Activated CD4-positive, CD25-positive, alpha-beta regulatory T cell treated with anti-CD3 and anti-CD28 coated beads, Interleukin-2, amount 50 U/mL, for 16 hours (primary cell): ENCODE results near the gene HUWE1.

Source experiments
- DNase-seq: peaks from one replicate; pipeline ENCODE4 v3.0.0-alpha.2; 2020; ENCODE audit warnings: low read depth, low spot score

The HUWE1 gene

DNA sequence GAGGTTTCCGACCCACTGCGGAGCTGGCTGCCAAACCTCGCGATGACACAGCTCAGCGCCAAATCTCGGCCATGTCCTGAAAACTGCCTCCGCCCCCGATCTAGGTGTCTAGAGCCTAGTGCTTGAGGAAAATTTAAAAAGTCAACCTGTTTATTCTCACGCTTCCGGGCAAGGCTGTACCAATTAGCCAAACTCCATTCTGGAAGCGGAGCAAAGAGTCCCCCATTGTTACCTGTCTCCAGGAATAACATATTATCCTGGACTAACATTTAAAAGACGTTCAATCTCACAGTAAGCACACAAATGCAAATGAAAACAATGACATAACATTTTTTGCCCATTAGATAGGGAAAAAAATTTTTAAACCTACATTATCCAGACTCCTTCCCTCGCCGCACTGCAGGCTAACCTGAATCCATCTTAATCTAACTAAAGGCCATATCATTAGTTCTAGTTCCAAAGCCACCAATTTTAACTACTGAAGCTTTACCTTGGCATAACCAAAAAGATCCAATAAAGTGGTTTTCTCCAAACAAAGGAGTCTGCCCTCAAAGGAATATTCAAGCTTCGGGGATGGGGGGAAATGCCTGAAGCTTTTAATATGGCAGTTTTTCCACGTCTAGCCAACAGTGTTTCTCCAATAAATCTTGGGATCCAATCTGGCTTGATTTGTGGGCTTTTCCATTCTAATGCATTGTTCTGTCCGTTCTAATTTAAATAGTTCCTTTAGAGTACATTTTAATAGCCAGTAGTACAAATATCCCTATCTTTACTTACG is 1.9 kb downstream of the HUWE1 start:
- DNase-seq, result no peak

DNA sequence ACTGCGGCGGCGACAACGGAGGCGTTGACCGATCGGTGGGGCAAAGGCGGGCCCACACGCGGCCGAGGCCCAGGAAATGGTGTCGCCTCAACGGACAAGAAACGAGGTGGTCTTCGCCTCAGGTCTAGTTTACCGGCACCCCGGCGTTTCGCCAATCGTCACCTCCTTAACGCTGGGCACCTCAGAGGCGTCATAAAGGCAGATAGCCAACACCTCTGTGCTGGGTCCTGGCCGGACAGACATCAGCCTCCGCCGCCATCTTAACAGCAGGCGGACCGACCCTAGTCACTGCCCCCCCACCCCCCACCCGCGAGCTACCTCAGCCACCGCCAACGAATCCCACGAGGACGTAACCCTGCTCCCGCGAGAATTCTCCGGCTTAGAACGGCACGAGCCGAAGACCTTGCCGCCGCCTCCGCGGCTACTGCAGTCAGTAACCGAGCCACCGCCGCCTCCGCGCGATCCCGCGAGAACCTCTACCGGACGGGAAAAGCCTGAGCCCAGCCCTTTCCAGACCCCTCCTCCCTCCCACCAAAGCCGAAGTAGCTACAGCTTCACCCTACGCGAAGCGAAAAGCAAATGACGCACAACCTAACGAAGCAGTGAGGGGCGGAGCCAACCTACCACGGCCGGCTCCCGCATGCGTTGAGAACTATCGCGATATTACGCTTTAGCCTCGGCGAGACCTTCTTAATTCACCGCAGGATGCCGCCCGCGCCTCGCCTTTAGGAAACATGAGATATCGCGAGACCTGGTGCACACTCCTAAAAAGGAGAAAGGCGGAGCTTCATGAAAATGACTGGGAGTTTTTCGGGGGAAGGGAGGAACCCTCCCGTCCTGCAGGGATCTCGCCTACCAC is 2.7 kb downstream of the HUWE1 start:
- DNase-seq, result peak; percentile 81

DNA sequence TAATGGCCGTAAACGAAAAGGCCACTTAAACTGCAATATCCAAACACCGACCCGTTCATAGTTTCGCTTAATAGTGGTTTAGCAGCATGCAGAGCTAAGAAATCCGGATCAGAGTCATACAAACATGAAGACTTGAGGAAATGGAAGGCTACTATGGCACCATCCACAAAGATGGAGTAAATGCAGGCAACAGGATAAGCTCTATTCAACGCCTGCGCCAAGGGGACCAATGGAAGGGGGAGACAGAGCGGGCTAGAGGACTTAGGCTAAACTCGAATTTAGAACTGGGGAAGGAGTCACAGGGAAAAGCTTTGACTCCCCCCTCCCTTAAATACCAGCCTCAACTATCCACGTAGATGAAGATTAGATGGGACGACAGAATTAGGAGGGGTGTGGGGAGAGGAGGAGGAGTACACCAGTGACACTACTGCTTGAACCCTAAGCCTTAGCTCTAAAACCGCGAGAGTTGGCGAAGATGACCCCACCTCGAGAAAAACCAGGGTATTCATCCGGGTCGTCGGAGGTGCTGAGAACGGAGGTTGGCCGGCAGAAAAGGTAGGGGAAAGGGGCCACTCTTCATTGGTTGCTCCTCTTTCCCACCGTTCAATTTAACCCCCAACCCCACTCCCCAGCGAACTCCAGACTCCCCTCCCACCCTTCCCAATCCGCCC is 3.5 kb downstream of the HUWE1 start:
- no peak for DNase-seq

DNA sequence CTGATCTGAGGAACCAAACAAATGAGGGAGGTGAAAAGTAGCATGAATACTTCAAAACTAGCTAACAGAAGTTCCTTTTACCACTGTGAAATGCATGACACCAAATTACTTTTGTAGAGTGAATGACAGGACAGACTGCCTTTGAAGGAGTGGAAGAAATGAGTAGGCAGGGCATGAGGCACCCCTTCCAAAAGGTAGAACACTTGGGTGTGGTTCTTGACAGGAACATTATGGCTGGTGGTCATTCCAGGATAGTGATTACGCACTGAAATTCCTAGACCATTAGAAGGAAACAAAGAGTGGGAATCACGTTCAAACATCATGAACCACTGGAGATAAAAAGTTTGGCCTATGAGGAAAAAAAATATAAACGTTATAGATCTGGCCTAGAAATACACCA is 4.9 kb downstream of the HUWE1 start:
- DNase-seq, result no peak

DNA sequence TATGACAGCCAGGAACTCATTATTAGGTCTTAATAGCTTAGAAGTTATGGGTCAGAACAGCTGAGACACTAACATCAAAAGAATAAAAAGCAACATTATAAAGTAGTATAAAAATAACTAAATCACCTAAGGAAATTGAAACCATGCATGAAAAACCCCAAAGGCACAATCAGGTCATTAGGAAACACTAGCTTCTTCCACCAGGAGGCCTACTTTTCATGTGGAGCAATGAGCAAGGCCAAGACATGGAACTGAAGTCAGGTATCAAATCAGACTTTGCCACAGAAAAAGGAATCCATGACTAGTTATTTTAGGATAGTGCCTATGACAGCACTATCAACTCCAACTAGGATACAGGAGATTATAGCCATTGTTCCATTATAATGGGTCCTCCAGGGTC is 7.9 kb downstream of the HUWE1 start:
- DNase-seq, result no peak

DNA sequence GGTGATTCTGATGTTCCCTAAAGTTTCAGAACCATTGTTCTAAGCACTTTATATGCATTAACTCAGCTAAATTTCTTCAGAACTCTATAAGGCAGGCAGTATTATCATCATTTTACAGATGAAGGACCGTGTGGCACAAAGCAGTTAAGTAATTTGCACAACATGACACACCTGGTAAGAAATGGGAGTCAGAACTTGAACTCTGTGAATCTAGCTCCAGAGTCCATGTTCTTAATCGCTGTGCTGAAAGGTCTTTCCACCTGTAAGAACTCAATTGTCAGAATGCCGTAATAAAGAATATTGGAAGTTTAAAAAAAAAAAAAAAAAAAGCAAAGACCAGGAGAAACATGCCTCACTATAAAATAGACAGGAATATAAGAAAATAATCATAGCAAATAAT is 9.2 kb downstream of the HUWE1 start:
- no peak for DNase-seq

DNA sequence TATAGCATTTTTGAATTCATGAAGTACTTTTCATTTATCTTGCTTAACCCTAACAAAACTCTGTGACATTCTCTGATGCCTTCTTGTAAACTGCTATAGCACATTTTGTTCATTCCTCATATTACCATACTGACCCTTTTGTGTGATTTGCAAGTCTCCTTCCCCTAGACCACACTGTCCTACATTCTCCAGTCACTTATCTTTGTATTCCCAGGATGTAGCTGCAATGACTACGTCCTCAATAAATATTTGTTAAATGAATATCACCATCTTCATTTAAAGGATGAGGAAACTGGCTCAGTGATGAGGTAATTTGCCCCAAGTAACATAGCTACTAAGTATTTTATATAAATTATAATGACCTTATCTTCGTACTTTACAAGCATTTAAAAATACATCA is 11.9 kb downstream of the HUWE1 start:
- no peak for DNase-seq

DNA sequence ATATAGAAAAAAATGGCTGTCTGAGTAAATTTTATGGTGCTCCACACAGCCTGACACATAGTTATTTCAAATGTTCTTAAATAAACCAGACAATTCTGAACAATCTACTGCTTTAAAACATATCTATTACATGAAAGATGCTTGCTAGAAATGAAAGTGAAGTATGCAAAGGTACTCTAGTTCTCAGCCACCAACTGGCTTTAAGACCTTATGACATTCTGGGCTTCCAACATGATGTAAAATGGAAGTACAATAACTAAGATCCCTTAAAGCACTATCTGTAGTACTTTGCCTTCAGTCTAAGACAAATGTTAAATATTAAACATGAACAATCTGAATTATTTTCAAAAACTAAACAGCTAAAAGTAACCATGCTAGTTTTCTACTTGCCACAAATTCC is 17.3 kb downstream of the HUWE1 start:
- no peak for DNase-seq

DNA sequence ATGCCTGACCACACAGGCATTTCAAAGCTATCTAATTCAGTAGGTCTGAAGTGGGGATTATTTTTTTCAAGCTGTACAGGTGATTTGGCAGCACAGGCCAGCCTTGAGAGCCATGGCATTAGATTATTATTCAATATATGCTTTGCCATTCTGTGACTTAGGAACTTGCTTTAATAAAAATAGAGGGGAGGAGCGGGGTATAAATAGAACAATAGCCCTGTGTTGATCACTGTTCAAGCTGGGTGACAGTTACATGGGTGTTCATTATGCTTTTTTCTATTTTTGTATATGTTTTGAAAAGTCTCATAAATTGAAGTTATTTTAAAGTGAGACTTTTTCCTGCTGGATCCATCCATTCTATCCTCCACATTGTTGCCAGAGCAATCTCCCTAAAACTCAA is 20.3 kb downstream of the HUWE1 start:
- DNase-seq, result no peak

DNA sequence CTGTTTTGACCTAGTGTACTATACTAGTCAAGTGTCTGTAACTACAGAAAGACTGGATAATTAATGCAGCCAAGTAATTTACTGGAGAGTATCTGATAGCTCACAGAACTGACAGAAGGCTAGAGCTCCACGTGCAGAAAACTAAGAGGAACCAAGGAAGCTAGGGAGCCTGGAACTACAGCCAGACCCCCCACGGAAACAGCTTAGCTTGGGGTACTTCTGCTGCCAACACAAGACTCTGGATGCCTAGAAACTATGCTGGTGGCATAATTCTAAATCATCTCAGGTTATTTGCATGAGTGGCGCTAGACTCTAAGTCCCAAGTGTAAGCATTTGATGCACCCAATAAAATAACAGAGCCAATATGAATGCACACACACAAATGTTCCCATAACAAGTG is 26.5 kb downstream of the HUWE1 start:
- DNase-seq, result no peak

DNA sequence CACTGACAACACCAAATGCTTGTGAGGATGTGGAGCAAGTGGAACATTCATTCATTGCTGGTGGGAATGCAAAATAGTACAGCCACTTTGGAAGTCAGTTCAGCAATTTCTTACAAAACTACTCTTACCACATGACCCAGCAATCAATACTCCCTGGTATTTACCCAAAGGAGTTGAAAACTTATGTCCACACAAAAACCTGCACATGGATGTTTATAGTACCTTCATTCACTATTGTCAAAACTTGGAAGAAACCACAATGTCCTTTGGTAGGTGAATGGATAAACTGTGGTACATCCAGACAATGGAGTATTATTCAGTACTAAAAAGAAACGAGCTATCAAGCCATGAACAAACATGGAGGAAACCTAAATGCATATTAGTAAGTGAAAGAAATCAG is 27.5 kb downstream of the HUWE1 start:
- DNase-seq, result no peak

DNA sequence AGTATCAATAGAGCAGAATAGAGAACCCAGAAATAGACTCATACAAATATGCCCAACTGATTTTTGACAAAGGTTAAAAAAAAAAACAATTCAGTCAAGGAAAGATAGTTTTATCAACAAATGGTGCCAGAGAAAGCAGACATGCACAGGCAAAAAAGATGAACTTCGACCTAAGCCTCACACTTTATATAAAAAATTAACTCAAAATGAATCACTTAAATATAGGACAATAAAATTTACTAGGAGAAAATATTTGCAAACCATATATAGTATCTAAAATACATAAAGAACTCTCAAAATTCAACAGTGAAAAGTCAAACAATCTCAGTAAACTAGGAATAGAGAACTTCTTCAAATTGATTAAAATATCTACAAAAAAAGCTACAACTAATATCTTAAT is 29.7 kb downstream of the HUWE1 start:
- DNase-seq, result no peak

DNA sequence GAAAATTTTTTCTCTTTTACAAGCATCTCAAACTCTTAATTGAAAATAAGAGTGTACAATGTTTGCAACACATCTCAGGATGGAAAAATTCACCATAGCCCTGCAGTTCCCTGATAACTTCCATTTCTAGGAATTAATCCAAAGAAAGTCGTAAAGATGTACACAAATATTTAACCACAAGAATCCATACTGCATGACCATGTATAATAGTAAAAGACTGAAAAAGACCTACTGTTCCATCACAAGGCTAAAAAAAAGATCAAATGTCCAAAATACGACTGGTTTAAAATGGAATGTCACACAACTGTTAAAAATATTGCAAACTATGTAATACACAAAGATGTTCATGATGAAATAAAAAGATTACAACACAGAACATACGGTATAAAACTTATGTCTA is 32.1 kb downstream of the HUWE1 start:
- no peak for DNase-seq

DNA sequence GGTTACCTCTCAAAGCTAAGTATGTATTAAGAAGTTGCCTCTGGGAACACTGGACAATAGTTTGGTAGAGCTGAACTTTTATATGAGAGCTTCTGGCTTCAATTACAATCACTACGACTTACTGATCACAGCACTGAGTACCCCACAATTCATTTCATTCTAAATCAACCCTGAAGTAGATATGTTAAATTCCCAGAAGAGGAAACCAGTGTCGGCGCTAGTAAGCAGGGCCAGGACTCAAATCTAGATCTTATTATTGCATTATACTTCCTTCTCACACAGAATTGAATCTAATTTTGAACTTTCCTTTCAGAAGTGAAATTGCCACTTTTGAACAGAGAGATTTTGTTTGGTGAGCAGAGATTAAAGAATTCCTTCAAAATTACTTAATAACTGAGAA is 41.8 kb downstream of the HUWE1 start:
- DNase-seq, result no peak

DNA sequence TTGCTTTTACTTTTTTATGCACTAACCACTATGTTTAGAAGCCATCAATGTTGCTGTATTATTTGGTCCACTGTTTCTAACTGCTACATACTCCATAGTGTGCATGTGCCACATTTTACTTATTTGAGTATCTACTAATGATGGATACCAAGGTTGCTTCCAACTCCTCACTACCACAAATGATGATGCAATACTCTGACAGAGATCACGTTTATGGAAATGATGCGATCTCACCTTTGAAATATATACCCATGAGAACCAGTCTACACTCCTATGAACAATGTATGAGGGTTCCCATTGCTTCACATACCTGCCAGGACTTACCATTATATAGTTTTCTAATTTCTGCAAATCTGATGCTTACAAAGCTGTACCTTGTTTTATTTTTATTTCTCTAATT is 44.2 kb downstream of the HUWE1 start:
- no peak for DNase-seq

DNA sequence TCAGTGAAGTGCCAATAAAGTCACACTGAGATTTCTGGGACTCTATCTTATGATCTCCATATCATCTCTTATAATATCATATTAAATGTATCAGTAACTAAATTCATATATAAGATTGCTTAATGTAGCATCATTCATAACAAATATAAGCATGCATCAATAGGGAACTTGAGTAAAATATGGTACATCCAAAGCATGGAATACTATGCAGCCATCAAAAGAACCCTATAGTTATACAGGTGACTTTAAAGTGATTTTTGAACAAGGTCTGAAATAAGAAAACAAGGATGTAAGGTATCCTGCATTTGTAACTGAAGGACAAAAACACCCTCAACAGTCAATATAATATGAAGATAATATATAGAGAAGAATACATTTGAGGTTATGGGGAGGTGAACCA is 47.3 kb downstream of the HUWE1 start:
- no peak for DNase-seq

DNA sequence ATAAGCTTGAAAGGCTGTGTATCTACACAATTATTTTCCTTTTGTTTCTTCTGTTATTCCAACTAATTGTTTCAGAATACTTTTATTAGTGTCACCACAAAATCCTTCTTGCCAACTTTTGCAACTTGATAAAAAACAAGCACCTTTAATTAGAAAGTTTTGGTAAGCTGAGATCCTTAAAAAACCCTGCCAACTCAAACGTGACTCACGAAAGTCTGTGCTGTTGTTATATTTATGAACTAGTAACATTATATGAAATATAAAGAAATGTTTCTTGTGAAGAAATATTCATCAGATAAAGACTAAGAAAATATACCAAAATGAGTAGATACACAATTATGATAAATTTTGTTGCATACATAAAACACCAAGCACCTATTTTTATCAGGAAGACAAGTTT is 49.0 kb downstream of the HUWE1 start:
- DNase-seq, result no peak

DNA sequence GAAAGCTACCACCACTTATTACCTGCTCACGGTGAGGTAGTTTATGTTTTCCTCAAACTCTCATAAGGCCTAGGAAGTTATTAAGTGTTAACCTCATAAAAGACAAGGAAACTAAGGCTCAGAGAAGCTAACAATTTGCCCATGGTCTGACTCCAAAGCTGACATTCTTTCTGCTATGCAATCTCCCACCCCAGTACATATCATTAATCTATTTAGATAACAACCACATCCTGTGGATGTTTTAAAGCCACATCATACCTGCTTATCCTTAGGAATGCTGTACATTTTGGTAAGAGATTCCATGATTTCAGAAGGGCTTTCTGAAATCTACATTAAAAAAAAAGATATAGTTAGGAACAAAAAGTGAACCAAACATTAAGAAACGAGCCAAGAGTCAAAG is 55.4 kb downstream of the HUWE1 start:
- DNase-seq, result no peak

DNA sequence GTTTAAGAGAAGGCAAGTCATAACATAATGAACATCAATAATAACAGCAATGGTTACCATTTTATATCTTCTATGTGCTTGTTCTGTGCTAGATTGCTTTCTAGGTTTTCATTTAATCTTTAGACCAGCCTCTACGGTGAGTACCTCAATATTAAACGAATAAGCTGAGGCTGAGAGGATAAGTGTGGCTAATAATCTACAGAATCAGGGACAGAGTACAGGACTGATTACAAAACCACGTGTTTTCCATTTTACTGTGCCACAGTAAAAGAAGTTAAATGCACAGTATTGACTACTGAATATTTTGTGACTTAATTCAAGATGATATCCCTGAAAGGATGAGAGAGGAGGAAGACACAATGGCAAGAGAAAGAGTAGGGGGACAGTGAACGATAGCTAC is 56.3 kb downstream of the HUWE1 start:
- DNase-seq, result no peak

DNA sequence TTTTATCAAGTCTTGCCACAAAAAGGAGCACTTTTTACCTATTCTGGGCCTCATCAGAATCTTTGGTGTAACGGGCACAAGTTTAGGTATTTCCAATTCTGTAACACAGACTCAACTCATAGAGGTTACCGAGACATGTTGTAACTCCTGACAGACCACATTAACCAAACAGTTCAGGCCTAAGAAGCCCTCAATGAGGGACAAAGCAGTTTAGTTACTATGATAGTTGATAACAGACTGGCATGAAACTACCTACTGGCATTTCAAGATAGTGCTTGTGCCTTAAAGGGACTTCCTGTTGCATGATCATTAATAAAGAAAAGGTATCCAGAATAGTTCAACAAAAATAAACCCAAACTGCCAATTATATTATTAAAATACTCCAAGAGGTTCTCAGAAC is 64.1 kb downstream of the HUWE1 start:
- DNase-seq, result no peak

DNA sequence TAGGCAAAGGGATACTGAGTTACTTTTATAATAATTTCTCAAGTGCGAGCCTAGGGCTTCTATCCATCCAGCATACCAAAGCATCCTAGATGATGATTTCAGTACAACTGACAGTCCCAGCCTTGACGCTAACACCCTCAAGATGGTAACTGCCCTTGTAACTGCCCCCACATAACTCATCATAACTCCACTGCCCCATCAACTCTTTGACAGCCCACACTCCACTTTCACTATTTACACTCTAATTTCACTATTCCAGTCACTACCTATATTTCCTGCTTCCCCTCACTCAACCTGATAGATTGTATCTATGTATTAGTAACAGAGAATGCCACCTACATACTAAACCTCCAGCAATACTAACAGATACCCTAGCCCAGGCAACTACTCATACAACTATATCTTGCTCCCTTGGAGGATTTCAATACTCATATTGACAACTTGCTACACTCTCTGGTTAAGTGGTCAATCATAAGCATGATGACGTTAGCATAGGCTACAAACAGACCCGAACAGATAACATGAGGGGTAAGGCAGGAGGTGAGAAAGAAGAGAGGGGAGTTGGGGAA is 65.0 kb downstream of the HUWE1 start:
- DNase-seq, result no peak

DNA sequence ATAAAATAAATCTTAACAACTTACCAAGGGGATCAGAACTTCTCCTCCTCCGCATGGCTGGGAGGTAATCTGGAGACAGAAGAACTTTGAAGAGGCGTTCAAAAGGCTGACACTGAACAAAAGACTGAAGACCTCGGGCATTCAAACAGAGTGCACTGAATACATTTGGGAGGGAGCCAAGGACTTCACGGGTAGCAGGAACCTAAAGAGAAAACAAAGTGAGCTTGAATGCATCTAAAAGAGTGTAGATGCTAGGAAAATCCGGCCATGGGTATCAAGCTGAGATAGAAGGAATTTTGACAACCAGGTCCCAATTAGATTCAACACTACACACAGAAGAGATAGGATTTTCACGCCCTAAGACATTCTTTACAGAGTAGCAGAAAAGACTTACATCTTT is 69.6 kb downstream of the HUWE1 start:
- no peak for DNase-seq
